ENCODE measurements around the gene TMEM232.

Gene TMEM232

GRCh38 chr5:110409571-110409970, 316.9 kb downstream of the TMEM232 start:
- Mint-ChIP-seq H3K9me3 (no peaks in the 10 kb centered on the region), H3K36me3 (no peaks in the 10 kb centered on the region), H3K4me1 (no peaks in the 10 kb centered on the region), H3K27me3 (no peaks in the 10 kb centered on the region), H3K27ac (no peak overlapping the region), H3K4me3 (no peak overlapping the region)
- no peak for DNase-seq
- CTCF ChIA-PET, result interaction anchor here (0.7 kb wide), 1 partner anchor 672 kb away, joined by 3 read pairs; no protein-coding TSS in a partner anchor

GRCh38 chr5:110402562-110402961, 323.9 kb downstream of the TMEM232 start:
- CTCF ChIA-PET, result no interaction called here
- H3K4me3 Mint-ChIP-seq, result no peak overlapping the region
- no peaks in the 10 kb centered on the region for H3K4me1 Mint-ChIP-seq
- DNase-seq, result no peak
- no peaks in the 10 kb centered on the region for H3K27me3 Mint-ChIP-seq
- no peaks in the 10 kb centered on the region for H3K36me3 Mint-ChIP-seq
- H3K9me3 Mint-ChIP-seq, result no peaks in the 10 kb centered on the region
- H3K27ac Mint-ChIP-seq, result no peak overlapping the region

- CTCF ChIA-PET, result no interaction called here
- Mint-ChIP-seq H3K27me3 (no peaks in the 10 kb centered on the region), H3K36me3 (no peaks in the 10 kb centered on the region), H3K9me3 (no peaks in the 10 kb centered on the region), H3K27ac (no peak overlapping the region), H3K4me3 (no peak overlapping the region), H3K4me1 (no peaks in the 10 kb centered on the region)
- no peak for DNase-seq
Measured at GRCh38 chr5:110401881-110402280, 324.6 kb downstream of the TMEM232 start.

- CTCF ChIA-PET, result interaction anchor here (0.7 kb wide), 1 partner anchor 822 kb away, joined by 4 read pairs; no protein-coding TSS in a partner anchor
- Mint-ChIP-seq H3K4me1 (no peaks in the 10 kb centered on the region), H3K4me3 (no peak overlapping the region), H3K36me3 (no peaks in the 10 kb centered on the region), H3K27me3 (no peaks in the 10 kb centered on the region), H3K9me3 (no peaks in the 10 kb centered on the region), H3K27ac (no peak overlapping the region)
- no peak for DNase-seq
Measured at GRCh38 chr5:110398951-110399350, 327.5 kb downstream of the TMEM232 start.

- CTCF ChIA-PET, result no interaction called here
Measured at GRCh38 chr5:110397281-110397680, 329.2 kb downstream of the TMEM232 start.

GRCh38 chr5:110386782-110387181, 339.7 kb downstream of the TMEM232 start:
- Mint-ChIP-seq H3K36me3 (no peaks in the 10 kb centered on the region), H3K27ac (no peak overlapping the region), H3K9me3 (no peaks in the 10 kb centered on the region), H3K27me3 (no peaks in the 10 kb centered on the region), H3K4me1 (no peaks in the 10 kb centered on the region), H3K4me3 (no peak overlapping the region)
- CTCF ChIA-PET, result no interaction called here
- DNase-seq, result no peak

More at GRCh38 chr5:110397281-110397680, 329.2 kb downstream of the TMEM232 start:
- no peaks in the 10 kb centered on the region for H3K9me3 Mint-ChIP-seq
- DNase-seq, result no peak
- no peaks in the 10 kb centered on the region for H3K27me3 Mint-ChIP-seq
- no peaks in the 10 kb centered on the region for H3K36me3 Mint-ChIP-seq
- H3K4me3 Mint-ChIP-seq, result no peak overlapping the region
- no peak overlapping the region for H3K27ac Mint-ChIP-seq
- H3K4me1 Mint-ChIP-seq, result no peaks in the 10 kb centered on the region

GRCh38 chr5:110383231-110383630, 343.2 kb downstream of the TMEM232 start:
- CTCF ChIA-PET, result no interaction called here
- no peaks in the 10 kb centered on the region for H3K36me3 Mint-ChIP-seq
- H3K9me3 Mint-ChIP-seq, result no peaks in the 10 kb centered on the region
- no peaks in the 10 kb centered on the region for H3K27me3 Mint-ChIP-seq
- no peaks in the 10 kb centered on the region for H3K4me1 Mint-ChIP-seq
- no peak overlapping the region for H3K27ac Mint-ChIP-seq
- no peak for DNase-seq
- H3K4me3 Mint-ChIP-seq, result no peak overlapping the region

GRCh38 chr5:110377943-110378342, 348.5 kb downstream of the TMEM232 start:
- no peak overlapping the region for H3K27ac Mint-ChIP-seq
- CTCF ChIA-PET, result no interaction called here
- no peak overlapping the region for H3K4me3 Mint-ChIP-seq
- H3K27me3 Mint-ChIP-seq, result no peaks in the 10 kb centered on the region
- no peaks in the 10 kb centered on the region for H3K9me3 Mint-ChIP-seq
- H3K4me1 Mint-ChIP-seq, result no peaks in the 10 kb centered on the region
- no peak for DNase-seq
- H3K36me3 Mint-ChIP-seq, result no peaks in the 10 kb centered on the region

- Mint-ChIP-seq H3K27me3 (no peaks in the 10 kb centered on the region), H3K4me1 (no peaks in the 10 kb centered on the region), H3K36me3 (no peaks in the 10 kb centered on the region), H3K9me3 (no peaks in the 10 kb centered on the region), H3K27ac (no peak overlapping the region), H3K4me3 (no peak overlapping the region)
- CTCF ChIA-PET, result no interaction called here
- no peak for DNase-seq
Measured at GRCh38 chr5:110377361-110377760, 349.1 kb downstream of the TMEM232 start.

GRCh38 chr5:110376281-110376951, 350.1 kb downstream of the TMEM232 start:
- CTCF ChIA-PET, result interaction anchor here (0.7 kb wide), 1 partner anchor 38 kb away, joined by 3 read pairs; no protein-coding TSS in a partner anchor
- H3K36me3 Mint-ChIP-seq, result no peaks in the 10 kb centered on the region
- H3K4me1 Mint-ChIP-seq, result no peaks in the 10 kb centered on the region
- H3K27me3 Mint-ChIP-seq, result no peaks in the 10 kb centered on the region
- no peak overlapping the region for H3K27ac Mint-ChIP-seq
- no peaks in the 10 kb centered on the region for H3K9me3 Mint-ChIP-seq
- no peak overlapping the region for H3K4me3 Mint-ChIP-seq
- no peak for DNase-seq

- no peak for DNase-seq
- Mint-ChIP-seq H3K27me3 (no peaks in the 10 kb centered on the region), H3K9me3 (no peaks in the 10 kb centered on the region), H3K4me3 (no peak overlapping the region), H3K36me3 (no peaks in the 10 kb centered on the region), H3K4me1 (no peaks in the 10 kb centered on the region), H3K27ac (no peak overlapping the region)
- CTCF ChIA-PET, result interaction anchor here (0.6 kb wide), 1 partner anchor 43 kb away, joined by 4 read pairs; no protein-coding TSS in a partner anchor
Measured at GRCh38 chr5:110371725-110372041, 354.8 kb downstream of the TMEM232 start.

- H3K27ac Mint-ChIP-seq, result no peak overlapping the region
- CTCF ChIA-PET, result no interaction called here
- no peaks in the 10 kb centered on the region for H3K36me3 Mint-ChIP-seq
Measured at GRCh38 chr5:110371011-110371724, 355.3 kb downstream of the TMEM232 start.

More at GRCh38 chr5:110371011-110371724, 355.3 kb downstream of the TMEM232 start:
- H3K27me3 Mint-ChIP-seq, result no peaks in the 10 kb centered on the region
- no peaks in the 10 kb centered on the region for H3K4me1 Mint-ChIP-seq
- no peaks in the 10 kb centered on the region for H3K9me3 Mint-ChIP-seq
- no peak for DNase-seq
- no peak overlapping the region for H3K4me3 Mint-ChIP-seq
